SK-N-MC (cell line): ENCODE results near the gene MYADML2.

ENCODE experiments used
- EZH2 ChIP-seq: fragments of 200-600 bp; sonication (generic); IDR thresholded peaks from one replicate; pipeline ENCODE4 v1.6.1; 2017; ENCODE audit warnings: antibody characterized with exemption
- POLR2AphosphoS5 ChIP-seq: IDR thresholded peaks from 2 replicates; pipeline ENCODE4 v1.6.1; 2012; ENCODE audit warnings: mild to moderate bottlenecking, low read depth, low read length, borderline replicate concordance

DNA sequence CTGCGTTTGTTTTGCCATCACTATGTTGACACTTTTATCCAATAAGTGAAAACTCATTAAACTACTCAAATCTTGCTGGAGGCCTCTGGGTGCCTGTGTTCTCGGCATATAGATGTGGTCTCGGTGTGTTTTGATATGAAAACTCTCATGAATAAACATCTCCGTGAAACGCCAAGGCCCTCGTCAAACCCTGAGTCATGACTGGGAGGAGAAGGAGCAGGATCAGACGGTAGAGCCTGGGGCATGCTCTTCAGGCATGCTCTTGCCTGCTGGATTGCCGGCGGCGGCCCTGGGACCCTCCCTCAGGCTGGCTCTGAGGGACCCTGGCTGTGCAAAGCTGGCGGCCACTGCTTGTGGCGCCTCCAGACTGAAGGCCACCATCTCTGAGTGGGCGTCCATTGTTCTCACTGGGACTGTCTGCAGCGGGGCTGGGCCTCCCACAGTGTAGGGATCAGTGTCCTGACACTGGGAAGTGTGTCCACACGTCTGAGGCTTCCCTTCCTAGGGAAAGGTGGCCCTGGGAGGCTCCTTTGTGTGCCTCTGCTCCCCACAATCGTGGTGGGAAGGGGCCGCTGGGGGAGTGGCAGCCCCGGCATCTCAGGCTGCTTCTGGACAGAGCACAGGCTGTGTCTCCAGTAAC is 46.7 kb downstream of the MYADML2 start:
- TF ChIP-seq EZH2, result no peak
- TF ChIP-seq POLR2AphosphoS5, result no peak; the same call in 1 of the 2 replicates
